Jurkat, Clone E6-1 (cell line): ENCODE data around the gene ZCCHC24.

ENCODE experiments used
- DNase-seq: peaks from one replicate; pipeline ENCODE4 v3.0.0-alpha.2; 2011; ENCODE audit warnings: low read depth, low spot score
- H3K4me3 ChIP-seq: 2 replicates; pipeline ENCODE4 v1.5.1; 2011; ENCODE audit warnings: mild to moderate bottlenecking, low read length, control low read depth, moderate library complexity

Gene ZCCHC24

DNA sequence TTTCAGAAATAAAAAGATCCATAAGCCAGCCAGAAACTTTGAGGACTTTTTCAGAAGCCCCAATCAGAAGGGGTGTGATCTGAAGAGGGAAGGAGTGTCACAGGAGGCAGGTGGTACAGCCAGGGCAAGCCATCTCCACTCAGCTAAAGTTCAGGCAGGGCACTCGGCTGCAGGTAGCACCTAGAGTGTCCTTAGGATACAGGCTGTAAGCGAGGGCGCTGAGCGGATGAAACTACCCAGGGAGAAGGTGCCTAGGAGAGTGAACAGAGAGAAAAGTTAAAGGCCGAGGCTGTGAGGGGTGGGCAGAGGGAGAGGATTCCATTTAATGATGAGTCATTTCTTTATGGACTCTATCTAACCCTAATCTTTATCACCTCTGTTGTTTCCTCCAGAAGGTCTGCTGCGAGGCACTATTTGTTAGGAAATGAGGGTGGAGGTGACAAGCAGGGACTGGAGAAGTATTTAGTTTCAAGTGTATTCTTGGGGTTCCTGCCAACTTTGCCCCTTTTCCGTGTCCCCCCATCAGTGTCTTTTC lies 29.8 kb upstream of the ZCCHC24 start:
- no peak for DNase-seq
- no peak overlapping the region for H3K4me3 ChIP-seq

DNA sequence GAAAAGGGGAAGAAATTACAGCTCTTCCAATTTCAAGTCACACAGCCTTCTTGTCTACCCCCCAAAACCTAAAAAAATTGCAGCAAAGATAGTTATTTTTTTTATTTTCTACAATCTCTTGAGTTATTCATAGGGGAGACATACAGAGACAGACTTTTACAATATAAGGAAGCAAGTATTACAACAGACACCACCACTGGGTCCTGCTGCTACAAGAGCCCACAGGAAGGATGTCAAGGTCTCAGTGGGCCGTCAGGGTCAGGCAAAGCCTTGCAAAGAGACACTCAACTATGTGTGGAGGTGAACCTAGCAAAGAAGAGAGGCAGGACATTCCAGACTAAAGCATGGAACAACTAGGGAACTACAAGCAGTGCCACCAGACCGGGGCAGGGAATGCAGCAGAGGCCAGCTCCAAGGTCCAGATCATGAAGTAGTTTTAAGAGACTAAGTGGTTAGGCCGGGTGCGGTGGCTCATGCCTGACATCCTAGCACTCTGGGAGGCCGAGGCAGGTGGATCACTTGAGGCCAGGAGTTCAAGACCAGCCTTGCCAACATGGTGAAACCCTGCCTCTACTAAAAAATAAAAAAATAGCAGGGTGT lies 28.2 kb upstream of the ZCCHC24 start:
- no peak overlapping the region for H3K4me3 ChIP-seq
- DNase-seq, result no peak

DNA sequence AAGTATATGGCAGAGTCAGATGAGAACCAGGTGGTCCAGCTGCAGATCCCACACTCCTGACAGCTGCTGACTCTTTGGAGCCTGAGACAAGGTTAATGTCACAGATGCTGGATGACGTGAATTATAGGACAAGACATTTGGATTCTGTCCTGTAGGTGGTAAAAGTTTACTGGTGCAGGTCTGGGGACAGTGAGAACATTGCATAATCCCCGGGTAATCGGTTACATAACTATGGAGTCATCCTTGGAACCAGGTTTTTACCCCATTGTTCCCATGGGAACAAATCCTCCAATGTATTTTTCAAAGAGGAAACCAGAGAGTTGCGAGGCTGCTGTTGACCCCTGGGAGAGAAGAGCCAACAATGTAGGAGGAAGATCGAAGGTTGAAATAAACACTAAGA lies 27.5 kb upstream of the ZCCHC24 start:
- no peak for DNase-seq
- H3K4me3 ChIP-seq, result no peak overlapping the region

DNA sequence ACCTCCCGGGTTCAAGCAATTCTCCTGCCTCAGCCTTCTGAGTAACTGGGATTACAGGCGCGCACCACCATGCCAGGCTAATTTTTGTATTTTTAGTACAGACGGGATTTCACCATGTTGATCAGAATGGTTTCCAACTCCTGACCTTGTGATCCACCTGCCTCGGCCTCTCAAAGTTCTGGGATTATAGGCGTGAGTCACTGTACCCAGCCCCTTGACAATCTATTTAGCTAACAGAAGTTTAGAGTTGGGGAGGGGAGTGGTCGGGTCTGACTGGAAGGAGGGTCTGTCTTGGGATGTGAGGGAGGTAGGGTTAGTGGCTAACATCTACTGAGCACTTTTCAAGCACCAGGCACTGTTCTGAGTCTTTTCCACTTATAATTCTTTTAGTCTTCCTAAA lies 27.0 kb upstream of the ZCCHC24 start:
- no peak for DNase-seq
- no peak overlapping the region for H3K4me3 ChIP-seq

DNA sequence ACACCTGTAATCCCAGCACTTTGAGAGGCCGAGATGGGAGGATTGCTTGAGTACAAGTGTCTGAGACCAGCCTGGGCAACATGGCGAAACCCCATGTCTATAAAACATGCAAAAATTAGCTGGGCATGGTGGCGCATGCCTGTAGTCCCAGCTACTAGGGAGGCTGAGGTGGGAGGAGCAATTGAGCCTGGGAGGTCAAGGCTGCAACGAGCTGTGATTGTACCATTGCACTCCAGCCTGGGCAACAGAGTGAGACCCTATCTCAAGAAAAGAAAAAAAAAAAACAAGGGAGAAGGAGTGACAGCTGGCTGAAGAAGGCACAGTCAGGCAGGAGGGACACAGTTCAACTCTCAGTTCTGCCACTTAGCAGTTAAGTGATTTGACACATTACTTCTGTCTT lies 26.4 kb upstream of the ZCCHC24 start:
- DNase-seq, result no peak
- H3K4me3 ChIP-seq, result no peak overlapping the region

DNA sequence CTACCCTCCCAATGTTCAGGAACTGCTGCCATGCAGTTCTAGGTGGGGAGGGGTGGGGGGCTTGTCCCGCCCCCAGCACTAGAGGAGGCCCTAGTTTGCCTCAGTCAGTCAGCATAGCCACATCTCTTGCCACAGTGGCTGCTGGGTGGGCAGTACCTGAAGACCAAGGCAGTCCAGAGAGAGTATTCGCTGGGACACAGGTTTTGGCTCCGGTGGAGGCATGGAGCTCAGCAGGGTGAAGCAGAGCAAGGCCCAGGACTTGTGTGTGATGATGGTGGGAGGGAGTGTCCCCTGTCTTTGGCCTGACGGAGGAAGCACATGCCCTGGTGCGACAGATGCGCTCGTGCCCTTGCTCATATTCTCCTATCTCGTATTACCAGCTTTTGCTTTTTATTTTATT lies 24.7 kb upstream of the ZCCHC24 start:
- no peak for DNase-seq
- H3K4me3 ChIP-seq, result no peak overlapping the region

DNA sequence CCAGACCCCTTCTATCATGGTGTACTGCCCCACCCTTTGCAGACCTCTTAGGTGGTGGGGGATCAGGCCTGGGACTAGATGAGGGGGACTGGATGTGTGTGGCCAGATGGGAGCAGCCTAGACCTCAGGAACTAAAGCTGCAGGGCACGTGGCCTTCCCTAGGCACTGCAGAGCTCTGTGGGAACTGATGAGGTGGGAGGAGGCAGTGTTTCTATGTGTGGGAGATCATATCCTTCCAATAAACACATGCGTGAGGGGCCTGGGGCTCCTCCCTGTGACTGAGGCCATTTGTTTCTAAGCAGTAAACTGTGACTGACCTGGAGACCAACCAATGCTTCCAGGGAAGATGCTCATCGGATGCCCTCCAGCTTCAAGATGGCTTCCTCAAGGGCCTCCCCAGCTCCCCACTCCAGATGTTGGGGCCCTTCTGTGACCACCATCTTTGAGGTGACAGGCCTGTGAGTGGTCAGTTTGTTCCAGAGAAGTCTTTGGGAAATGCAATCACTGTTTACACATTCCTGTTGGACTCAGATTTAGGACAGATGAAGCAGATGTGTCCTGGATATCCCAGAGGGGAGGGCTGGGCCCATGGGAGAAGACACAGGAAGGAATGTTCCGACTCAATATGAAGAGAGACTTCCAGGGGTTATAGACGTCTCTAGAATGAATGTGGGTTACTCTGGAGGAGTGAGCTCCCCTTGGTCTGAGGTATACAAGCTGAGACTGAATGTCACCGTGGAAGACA lies 23.6 kb upstream of the ZCCHC24 start:
- no peak overlapping the region for H3K4me3 ChIP-seq
- DNase-seq, result no peak

DNA sequence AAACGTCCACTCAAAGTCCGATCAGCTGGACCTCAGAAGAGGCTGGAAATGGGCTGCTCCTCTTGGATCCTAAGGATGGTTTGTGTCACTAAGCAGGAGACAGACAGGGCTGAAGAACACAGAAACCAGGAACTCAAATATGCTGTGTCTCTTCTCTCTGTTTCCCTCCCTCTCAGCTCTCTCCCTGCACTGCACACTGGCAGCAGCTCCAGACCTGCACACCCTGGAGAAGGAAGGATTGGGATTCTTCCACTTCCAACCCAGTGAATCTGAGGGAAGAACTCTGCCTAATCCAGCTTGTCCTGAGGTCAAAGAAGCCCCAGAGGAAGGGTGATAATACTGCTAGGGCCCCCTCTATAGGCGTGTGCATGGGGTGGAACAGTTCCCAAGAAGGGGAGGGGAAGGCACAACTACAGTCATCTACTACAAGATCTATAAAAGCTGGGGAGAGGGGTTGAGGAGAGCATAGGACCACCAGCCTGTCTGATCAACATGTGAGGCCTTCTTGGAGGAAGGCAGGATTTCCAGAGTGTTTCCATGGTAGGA lies 22.7 kb upstream of the ZCCHC24 start:
- DNase-seq, result no peak
- no peak overlapping the region for H3K4me3 ChIP-seq

DNA sequence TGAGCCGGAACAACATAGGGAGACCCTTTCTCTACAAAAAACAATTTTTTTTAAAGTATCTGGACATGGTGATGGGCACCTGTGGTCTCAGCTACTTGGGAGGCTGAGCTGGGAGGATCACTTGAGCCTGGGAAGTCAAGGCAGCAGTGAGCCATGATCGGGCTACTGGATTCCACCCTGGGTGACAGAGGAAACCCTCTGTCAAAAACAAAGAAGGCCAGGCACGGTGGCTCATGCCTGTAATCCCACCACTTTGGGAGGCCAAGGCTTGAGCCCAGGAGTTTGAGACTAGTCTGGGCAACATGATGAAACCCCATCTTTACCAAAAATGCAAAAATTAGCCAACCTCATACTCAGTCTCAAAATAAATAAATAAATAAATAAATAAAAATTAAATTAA lies 19.9 kb upstream of the ZCCHC24 start:
- no peak for DNase-seq
- H3K4me3 ChIP-seq, result no peak overlapping the region

DNA sequence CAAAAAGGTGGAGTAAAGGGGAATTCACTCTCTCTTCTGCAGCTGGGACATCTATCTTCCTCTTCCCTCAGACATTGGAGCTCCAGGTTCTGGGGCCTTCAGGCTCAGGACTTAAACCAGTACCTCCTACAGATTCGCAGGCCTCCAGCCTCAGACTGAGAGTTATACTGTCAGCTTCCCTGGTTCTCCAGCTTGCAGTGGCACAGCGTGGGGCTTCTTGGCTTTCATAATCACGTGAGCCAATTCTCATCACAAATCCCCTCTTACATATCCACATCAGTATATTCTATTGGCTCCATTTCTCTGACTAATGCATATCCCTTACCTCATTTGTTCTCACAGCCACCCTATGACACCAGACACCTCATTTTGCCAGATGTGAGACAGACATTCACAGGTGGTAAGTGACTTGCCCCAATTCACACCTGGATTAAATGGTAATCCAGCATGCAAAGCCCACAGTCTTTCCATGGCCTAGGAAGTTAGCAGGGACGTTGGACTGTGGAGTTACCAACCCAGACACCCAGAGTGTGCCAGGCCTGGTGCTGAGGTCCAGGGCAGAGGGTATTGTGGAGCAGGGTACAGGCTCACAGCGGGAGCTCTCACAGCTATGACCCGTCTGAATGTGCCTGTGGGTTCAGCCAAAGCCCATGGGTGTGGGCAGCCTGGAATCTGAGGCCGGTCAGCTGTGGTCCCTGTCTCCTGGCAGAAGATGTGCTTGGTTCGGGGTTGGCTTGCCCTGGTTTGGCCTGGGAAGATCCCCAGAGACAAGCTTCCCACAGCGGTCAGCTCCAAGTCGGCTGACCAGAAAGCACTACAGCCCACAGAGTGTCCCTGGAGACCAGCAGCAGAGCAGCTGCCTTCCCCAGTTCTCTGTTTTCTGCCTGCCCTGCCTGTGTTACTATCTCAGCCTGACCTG lies 18.4 kb upstream of the ZCCHC24 start:
- DNase-seq, result no peak
- no peak overlapping the region for H3K4me3 ChIP-seq

DNA sequence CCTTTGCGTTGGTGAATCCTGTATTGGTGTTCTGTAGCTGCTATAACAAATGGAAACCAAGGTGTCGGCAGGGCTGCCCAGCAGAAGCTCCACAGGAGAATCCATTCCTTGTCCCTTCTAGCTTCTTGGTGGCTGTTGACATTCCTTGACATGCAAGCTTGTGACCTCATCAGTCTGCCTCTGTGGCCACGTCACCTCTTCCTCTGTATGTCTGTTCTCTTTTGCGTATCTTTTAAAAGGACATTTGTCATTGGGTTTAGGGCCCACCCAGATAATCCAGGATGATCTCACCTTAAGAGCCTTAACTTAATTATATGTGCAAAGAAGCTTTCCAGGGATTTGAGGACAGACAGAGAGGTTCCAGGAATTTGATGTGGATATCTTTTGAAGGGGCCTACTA lies 15.3 kb upstream of the ZCCHC24 start:
- DNase-seq, result no peak
- no peak overlapping the region for H3K4me3 ChIP-seq

DNA sequence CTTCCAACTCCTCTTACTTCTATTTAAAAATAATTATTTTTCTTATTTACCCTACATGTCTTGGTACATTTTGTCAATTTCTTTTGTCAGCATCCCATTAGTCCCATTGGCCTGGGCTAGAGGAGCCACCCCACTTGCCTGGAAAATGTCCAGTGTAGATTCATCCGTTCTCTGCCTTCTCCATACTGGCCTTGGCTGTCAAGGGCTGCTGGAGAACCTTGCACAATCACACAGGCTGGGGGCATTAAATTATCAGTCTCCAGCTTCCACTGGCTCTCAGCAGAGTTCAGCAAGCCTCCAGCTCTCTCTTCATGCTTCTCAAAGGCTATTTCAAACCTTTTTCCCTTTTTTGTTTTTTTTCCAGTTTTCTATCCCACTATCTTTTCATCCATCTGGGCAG lies 13.8 kb upstream of the ZCCHC24 start:
- no peak for DNase-seq
- H3K4me3 ChIP-seq, result no peak overlapping the region

DNA sequence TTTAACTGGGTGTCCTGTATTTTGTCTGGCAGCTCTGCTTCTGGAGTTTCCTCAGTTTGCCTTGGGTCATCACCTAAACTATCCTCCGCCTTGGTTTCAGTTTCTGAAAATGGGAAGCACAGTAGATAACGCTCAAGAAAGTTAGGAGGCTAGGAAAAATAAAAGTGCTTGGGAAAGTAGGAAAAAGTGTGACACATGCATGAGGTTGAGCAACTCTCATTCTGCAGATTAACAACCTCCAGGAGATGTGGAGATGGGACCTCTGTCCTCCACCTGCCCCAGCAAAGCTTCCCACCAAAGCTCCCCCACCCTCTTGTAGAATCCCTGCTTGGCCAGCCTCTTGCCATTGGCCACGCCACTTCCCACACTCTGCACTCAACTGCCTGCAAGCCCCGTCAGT lies 13.1 kb upstream of the ZCCHC24 start:
- no peak overlapping the region for H3K4me3 ChIP-seq
- DNase-seq, result no peak

DNA sequence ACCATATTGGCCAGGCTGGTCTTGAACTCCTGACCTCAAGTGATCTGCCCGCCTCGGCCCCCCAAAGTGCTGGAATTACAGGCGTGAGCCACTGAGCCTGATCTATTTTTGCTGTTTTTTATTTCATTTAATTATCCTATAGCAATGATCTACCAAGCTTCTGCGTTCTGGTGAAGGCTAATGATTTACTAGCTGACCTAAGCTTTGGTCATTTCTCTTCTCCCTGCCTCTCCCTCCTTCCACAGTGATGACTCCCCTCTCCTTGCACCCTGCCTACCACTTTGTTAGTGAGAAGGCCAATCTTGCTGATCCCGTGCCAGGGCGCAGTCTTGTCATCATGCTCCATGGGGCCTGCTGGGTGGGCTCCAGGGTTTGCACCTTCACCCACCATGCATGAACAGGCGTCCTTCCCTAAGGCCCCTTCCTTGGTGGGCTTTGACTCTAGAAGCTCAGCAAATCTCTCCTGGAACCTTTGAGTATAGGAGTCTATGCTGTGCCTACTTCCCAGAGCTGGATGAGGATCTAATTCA lies 11.9 kb upstream of the ZCCHC24 start:
- DNase-seq, result no peak
- no peak overlapping the region for H3K4me3 ChIP-seq

DNA sequence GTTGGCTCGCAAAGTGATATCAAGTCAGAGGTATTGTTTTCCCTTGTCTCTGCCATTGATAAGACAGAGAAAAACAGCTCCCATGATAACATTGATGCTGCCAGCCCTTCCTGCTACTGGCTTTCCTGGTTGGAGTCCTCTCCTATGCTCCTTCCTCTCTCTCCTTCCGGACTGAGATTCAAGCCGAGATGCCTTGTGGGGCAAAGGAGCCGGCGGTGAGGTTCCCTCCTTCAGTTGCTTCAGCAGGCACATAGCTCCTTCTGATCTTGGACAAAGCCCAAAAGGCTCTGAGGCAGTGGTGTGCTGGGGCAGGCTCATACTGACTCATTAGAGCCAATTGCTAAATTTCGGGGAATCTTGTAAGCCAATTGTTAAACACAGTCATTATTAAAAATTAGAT lies 8.8 kb upstream of the ZCCHC24 start:
- no peak overlapping the region for H3K4me3 ChIP-seq
- DNase-seq, result no peak

DNA sequence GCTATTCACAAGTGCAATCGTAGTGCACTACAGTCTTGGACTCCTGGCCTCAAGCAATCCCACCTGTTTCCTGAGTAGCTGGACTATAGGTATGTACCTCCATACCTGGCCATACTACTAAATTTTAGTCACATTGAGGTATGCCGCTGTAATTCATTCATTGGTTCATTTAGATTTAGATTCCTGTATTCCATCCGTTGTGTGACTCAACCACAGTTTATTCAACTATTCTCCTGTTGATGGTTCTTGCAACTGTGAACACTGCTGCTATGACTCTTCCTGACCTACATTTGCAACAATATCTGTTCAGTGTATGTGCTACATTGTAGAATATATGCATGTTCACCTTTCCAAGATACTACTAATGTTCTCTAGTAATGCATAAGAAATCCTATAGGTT lies 8.0 kb upstream of the ZCCHC24 start:
- H3K4me3 ChIP-seq, result no peak overlapping the region
- no peak for DNase-seq

DNA sequence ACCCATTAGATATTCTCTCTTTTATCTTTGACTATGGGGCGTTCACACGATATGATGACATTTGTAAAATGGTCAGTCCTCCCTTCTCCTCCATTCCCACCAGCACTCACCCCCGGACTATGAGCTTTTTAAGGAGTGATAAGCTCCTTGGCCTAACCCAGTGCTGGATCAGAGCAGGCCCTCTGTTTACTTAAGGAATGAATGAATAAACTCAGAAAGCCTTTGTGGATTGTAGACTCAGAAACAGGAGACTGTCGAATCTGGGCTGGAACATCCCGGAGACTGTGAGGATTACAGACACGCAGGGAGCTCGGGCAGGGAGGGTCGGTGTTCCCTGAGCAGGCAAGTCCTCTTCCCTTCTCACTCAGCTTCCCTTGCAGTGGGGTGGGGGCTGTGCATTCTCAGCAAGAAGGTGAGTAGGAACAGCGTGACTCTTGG lies 6.8 kb upstream of the ZCCHC24 start:
- no peak for DNase-seq
- H3K4me3 ChIP-seq, result no peak overlapping the region

DNA sequence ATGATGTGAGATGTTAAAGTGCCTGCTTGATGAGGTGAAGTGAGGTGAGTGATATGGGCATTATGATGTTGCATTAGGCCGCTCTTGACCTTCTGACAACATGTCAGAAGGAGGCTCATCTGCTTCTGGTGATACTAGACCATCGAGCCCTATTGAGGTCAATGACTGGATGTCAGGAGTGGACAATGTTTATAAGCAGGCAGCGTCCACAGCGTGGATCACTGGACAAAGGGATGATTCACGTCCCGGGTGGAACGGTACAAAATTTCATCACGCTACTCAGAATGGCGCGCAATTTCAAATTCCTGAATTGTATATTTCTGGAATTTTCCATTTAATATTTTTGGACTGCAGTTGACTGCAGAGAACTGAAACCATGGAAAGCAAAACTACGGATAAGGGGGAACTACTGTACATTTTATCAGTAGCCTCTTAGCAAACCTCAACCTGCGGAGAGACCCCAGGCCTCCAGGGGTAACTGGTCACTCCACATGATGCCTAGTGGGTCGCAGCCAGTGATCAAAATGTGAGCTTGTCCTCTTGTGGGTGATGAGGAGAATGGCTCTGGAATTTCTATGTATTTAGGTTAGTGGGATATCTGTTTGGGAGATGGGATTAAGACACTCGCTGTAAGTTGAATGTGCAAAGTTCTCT lies 5.7 kb upstream of the ZCCHC24 start:
- H3K4me3 ChIP-seq, result no peak overlapping the region
- DNase-seq, result no peak
